SK-N-SH (cell line): ENCODE measurements around the gene GALNTL6.

Experiments
- CTCF ChIP-seq: fragments of 200-600 bp; sonication (generic); IDR thresholded peaks from 2 replicates; pipeline ENCODE4 v1.6.1; 2017; ENCODE audit warnings: antibody characterized with exemption, mild to moderate bottlenecking, moderate library complexity
- EP300 ChIP-seq, 2 experiments: IDR thresholded peaks; 2 replicates each; pipeline versions ENCODE4 v1.4.0 to v1.6.1; 2012; ENCODE audit warnings: borderline replicate concordance in 1 of 2, low read depth in 1 of 2, low read length in 1 of 2
- FOSL2 ChIP-seq: IDR thresholded peaks from 2 replicates; pipeline ENCODE4 v1.4.0; 2012; ENCODE audit warnings: low read depth, mild to moderate bottlenecking, moderate library complexity, borderline replicate concordance
- GABPA ChIP-seq: IDR thresholded peaks from 2 replicates; pipeline ENCODE4 v1.4.0; 2012; ENCODE audit warnings: low read depth, mild to moderate bottlenecking
- TAF1 ChIP-seq: IDR thresholded peaks from 2 replicates; pipeline ENCODE4 v1.6.1; 2012; ENCODE audit warnings: low read depth, mild to moderate bottlenecking, low read length, moderate library complexity, borderline replicate concordance
- TEAD4 ChIP-seq: IDR thresholded peaks from 2 replicates; pipeline ENCODE4 v1.4.0; 2012; ENCODE audit warnings: mild to moderate bottlenecking, borderline replicate concordance; ENCODE audit not compliant: insufficient read depth
- TF ChIP-seq, protein P1 (sequence below): IDR thresholded peaks from 2 replicates; pipeline ENCODE4 v1.6.1; 2012; ENCODE audit warnings: mild to moderate bottlenecking, low read depth, low read length, moderate library complexity

DNA sequence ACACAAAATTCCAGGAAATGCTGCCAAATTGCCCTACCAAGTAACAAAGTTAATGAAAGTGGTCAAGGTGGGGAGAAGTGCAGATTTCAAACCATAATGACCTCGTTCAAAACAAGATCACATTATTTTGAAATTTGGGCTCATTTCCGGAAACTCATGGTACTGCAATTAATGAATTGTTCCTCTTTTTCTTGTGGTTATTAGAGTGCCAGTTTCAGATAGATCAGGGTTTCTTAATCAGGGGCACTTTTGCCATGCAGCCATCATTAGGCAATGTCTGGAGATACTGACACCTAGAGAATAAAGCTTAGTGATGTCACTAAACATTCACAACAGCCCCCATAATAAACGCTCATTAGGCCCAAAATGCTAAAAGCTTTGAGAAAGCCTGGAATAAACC lies 973.9 kb downstream of the GALNTL6 start:
- TF ChIP-seq, protein P1, sequence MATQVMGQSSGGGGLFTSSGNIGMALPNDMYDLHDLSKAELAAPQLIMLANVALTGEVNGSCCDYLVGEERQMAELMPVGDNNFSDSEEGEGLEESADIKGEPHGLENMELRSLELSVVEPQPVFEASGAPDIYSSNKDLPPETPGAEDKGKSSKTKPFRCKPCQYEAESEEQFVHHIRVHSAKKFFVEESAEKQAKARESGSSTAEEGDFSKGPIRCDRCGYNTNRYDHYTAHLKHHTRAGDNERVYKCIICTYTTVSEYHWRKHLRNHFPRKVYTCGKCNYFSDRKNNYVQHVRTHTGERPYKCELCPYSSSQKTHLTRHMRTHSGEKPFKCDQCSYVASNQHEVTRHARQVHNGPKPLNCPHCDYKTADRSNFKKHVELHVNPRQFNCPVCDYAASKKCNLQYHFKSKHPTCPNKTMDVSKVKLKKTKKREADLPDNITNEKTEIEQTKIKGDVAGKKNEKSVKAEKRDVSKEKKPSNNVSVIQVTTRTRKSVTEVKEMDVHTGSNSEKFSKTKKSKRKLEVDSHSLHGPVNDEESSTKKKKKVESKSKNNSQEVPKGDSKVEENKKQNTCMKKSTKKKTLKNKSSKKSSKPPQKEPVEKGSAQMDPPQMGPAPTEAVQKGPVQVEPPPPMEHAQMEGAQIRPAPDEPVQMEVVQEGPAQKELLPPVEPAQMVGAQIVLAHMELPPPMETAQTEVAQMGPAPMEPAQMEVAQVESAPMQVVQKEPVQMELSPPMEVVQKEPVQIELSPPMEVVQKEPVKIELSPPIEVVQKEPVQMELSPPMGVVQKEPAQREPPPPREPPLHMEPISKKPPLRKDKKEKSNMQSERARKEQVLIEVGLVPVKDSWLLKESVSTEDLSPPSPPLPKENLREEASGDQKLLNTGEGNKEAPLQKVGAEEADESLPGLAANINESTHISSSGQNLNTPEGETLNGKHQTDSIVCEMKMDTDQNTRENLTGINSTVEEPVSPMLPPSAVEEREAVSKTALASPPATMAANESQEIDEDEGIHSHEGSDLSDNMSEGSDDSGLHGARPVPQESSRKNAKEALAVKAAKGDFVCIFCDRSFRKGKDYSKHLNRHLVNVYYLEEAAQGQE = no peak
- TF ChIP-seq CTCF (no peak), TAF1 (no peak), FOSL2 (no peak), EP300 (IDR thresholded peaks at IDR 0.05; ENCODE audit: borderline replicate concordance in 1 of 2, low read depth in 1 of 2, low read length in 1 of 2) (no peak), TEAD4 (no peak), GABPA (no peak)
